Ishikawa (cell line): ENCODE data around the gene PIAS4.

Experiments used
- CEBPB ChIP-seq: IDR thresholded peaks from 2 replicates; pipeline ENCODE4 v1.6.1; 2012
- CREB1 ChIP-seq: IDR thresholded peaks from 2 replicates; pipeline ENCODE4 v1.6.1; 2012; ENCODE audit warnings: low read depth
- EGR1 ChIP-seq: IDR thresholded peaks from 2 replicates; pipeline ENCODE4 v1.6.1; 2012
- EP300 ChIP-seq: IDR thresholded peaks from 2 replicates; pipeline ENCODE4 v1.6.1; 2012; ENCODE audit warnings: borderline replicate concordance
- FOXM1 ChIP-seq: IDR thresholded peaks from 2 replicates; pipeline ENCODE4 v1.6.1; 2012; ENCODE audit warnings: low read depth, borderline replicate concordance
- MAX ChIP-seq: IDR thresholded peaks from 2 replicates; pipeline ENCODE4 v1.6.1; 2012
- NFIC ChIP-seq: IDR thresholded peaks from 2 replicates; pipeline ENCODE4 v1.6.1; 2012
- RAD21 ChIP-seq: IDR thresholded peaks from 2 replicates; pipeline ENCODE4 v1.6.1; 2012; ENCODE audit warnings: low read depth
- REST ChIP-seq: IDR thresholded peaks from 2 replicates; pipeline ENCODE4 v1.6.1; 2012; ENCODE audit warnings: low read depth, mild to moderate bottlenecking
- TAF1 ChIP-seq: IDR thresholded peaks from 2 replicates; pipeline ENCODE4 v1.6.1; 2012; ENCODE audit warnings: low read depth, mild to moderate bottlenecking
- TCF12 ChIP-seq: IDR thresholded peaks from 2 replicates; pipeline ENCODE4 v1.6.1; 2012; ENCODE audit warnings: low read depth
- TEAD4 ChIP-seq: IDR thresholded peaks from 2 replicates; pipeline ENCODE4 v1.6.1; 2012
- USF1 ChIP-seq: IDR thresholded peaks from 2 replicates; pipeline ENCODE4 v1.6.1; 2012
- YY1 ChIP-seq: IDR thresholded peaks from 2 replicates; pipeline ENCODE4 v1.6.1; 2012; ENCODE audit warnings: low read depth
- ZBTB7A ChIP-seq: IDR thresholded peaks from 2 replicates; pipeline ENCODE4 v1.6.1; 2012; ENCODE audit warnings: low read depth

PIAS4 gene

GRCh38 chr19:3975144-3975543 is 32.4 kb upstream of the PIAS4 start:
- TF ChIP-seq ZBTB7A, result no peak
- TF ChIP-seq YY1, result no peak
- no peak for TF ChIP-seq TEAD4
- no peak for TF ChIP-seq EP300

GRCh38 chr19:3975637-3976087 is 31.9 kb upstream of the PIAS4 start:
- TF ChIP-seq RAD21, result no peak
- no peak for TF ChIP-seq TAF1
- no peak for TF ChIP-seq CEBPB
- TF ChIP-seq TEAD4, result no peak
- no peak for TF ChIP-seq CREB1
- TF ChIP-seq FOXM1, result no peak
- TF ChIP-seq MAX, result no peak
- TF ChIP-seq NFIC, result no peak
- no peak for TF ChIP-seq YY1
- TF ChIP-seq TCF12, result no peak
- no peak for TF ChIP-seq EGR1
- no peak for TF ChIP-seq REST
- no peak for TF ChIP-seq EP300
- TF ChIP-seq USF1, result no peak
- TF ChIP-seq ZBTB7A, result no peak

- TF ChIP-seq MAX (0 out of 2 replicates have a peak, but pooled peaks have one; percentile 2), REST (no peak)
These were observed 30.9 kb upstream of the PIAS4 start for GRCh38 chr19:3976495-3977241.

- TF ChIP-seq CEBPB, result no peak
- TF ChIP-seq YY1, result no peak
- no peak for TF ChIP-seq NFIC
- TF ChIP-seq FOXM1, result no peak
These were observed 30.0 kb upstream of the PIAS4 start for GRCh38 chr19:3977242-3978143.

GRCh38 chr19:3978145-3978544 is 29.4 kb upstream of the PIAS4 start:
- no peak for TF ChIP-seq CEBPB
- no peak for TF ChIP-seq MAX
- no peak for TF ChIP-seq CREB1
- TF ChIP-seq USF1, result no peak

GRCh38 chr19:3979289-3979673 is 28.3 kb upstream of the PIAS4 start:
- no peak for TF ChIP-seq TCF12
- TF ChIP-seq EGR1, result no peak
- TF ChIP-seq MAX, result no peak
- TF ChIP-seq FOXM1, result no peak
- TF ChIP-seq YY1, result no peak
- TF ChIP-seq TAF1, result no peak
